B cell (primary cell): ENCODE data around the gene SCRN2. TPM values are rescaled to one million over a fixed set of nuclear protein-coding genes. Genes with fewer than 3 reads are reported as not detected.

ENCODE experiments used
- ATAC-seq: fragments of 200-7000 bp; cut with Tn5 transposase; one replicate; pipeline ENCODE4 v1.10.0; 2021; ENCODE audit warnings: low read depth, mild to moderate bottlenecking, moderate number of reproducible peaks, moderate library complexity
- CTCF ChIA-PET: fragments of 350-600 bp; sonication (Branson Sonifier 250); formaldehyde crosslinking; loops from one replicate; lab custom pipeline; 2021; ENCODE audit warnings: antibody characterized with exemption, inconsistent platforms; lab: Charles Lee
- POLR2A ChIA-PET: fragments of 350-600 bp; sonication (Branson Sonifier 250); formaldehyde crosslinking; loops from one replicate; lab custom pipeline; 2021; ENCODE audit warnings: antibody characterized with exemption; lab: Charles Lee
- DNase-seq: peaks from one replicate; pipeline ENCODE4 v3.0.0; 2013
- H2AFZ ChIP-seq: 2 replicates; pipeline ENCODE4 v1.6.1; 2012; ENCODE audit warnings: mild to moderate bottlenecking, low read depth, low read length; ENCODE audit not compliant: insufficient read depth, poor library complexity, severe bottlenecking
- H3K27ac ChIP-seq, 2 donors: 1 replicate in 1 of 2; 2 replicates in 1 of 2; pipeline ENCODE4 v1.5.1; 2012 to 2013; ENCODE audit warnings: low read length in 2 of 2, mild to moderate bottlenecking in 2 of 2, moderate library complexity in 1 of 2
- H3K27me3 ChIP-seq, 4 experiments: fragments of 200-600 bp in 1 of 4; sonication (generic) in 1 of 4; replicated peaks in 1 of 4; 1 replicate in 2 of 4; 2 replicates in 2 of 4; pipeline versions ENCODE4 v1.6.1 to v1.7.0; 2013 to 2016; ENCODE audit warnings: low read length in 3 of 4, mild to moderate bottlenecking in 2 of 4, mixed read lengths in 1 of 4, moderate library complexity in 1 of 4; ENCODE audit not compliant: insufficient read depth in 4 of 4, control insufficient read depth in 3 of 4; ENCODE audit errors: control extremely low read depth in 1 of 4
- H3K36me3 ChIP-seq, 2 experiments: replicated peaks in 1 of 2; 1 replicate in 1 of 2; 2 replicates in 1 of 2; pipeline versions ENCODE4 v1.6.1 to v1.7.1; 2013; ENCODE audit warnings: low read length in 1 of 2; ENCODE audit not compliant: insufficient read depth in 2 of 2, control insufficient read depth in 1 of 2; ENCODE audit errors: control extremely low read depth in 1 of 2, extremely low read depth in 1 of 2
- H3K4me1 ChIP-seq, 2 donors: fragments of 200-600 bp in 1 of 2; sonication (generic) in 1 of 2; 1 replicate in 1 of 2; 2 replicates in 1 of 2; pipeline versions ENCODE4 v1.5.1 to v1.6.1; 2013 to 2017; ENCODE audit warnings: low read length in 2 of 2; ENCODE audit not compliant: control insufficient read depth in 2 of 2, insufficient read depth in 2 of 2
- H3K4me2 ChIP-seq: replicated peaks from 2 replicates; pipeline ENCODE3; 2012; ENCODE audit warnings: mild to moderate bottlenecking, low read depth, low read length; ENCODE audit not compliant: poor library complexity, severe bottlenecking
- H3K4me3 ChIP-seq, 5 experiments: fragments of 200-600 bp in 1 of 5; sonication (generic) in 1 of 5; 1 replicate in 3 of 5; 2 replicates in 2 of 5; pipeline versions ENCODE4 v1.5.1 to v1.7.0; 2011 to 2016; ENCODE audit warnings: low read length in 4 of 5, mild to moderate bottlenecking in 4 of 5, low read depth in 2 of 5, control low read depth in 1 of 5, moderate library complexity in 1 of 5; ENCODE audit not compliant: insufficient read depth in 1 of 5; ENCODE audit errors: control extremely low read depth in 1 of 5, extremely low read depth in 1 of 5
- H3K79me2 ChIP-seq: fragments of 200-600 bp; sonication (generic); one replicate; pipeline ENCODE4 v1.6.0; 2016; ENCODE audit warnings: low read length; ENCODE audit not compliant: control insufficient read depth, insufficient read depth
- H3K9ac ChIP-seq: fragments of 200-600 bp; sonication (generic); 2 replicates; pipeline ENCODE4 v1.6.1; 2017; ENCODE audit warnings: mild to moderate bottlenecking, low read length, moderate library complexity
- H3K9me3 ChIP-seq, 3 donors: one replicate each; pipeline versions ENCODE4 v1.6.1 to v1.7.1; 2013; ENCODE audit warnings: low read length in 2 of 3; ENCODE audit not compliant: control insufficient read depth in 2 of 3, insufficient read depth in 1 of 3; ENCODE audit errors: control extremely low read depth in 1 of 3
- H4K20me1 ChIP-seq: 2 replicates; pipeline ENCODE4 v1.6.0; 2012; ENCODE audit warnings: mild to moderate bottlenecking, low read length; ENCODE audit not compliant: insufficient read depth, control insufficient read depth, poor library complexity, severe bottlenecking
- H3K27ac Mint-ChIP-seq: one replicate; pipeline ENCODE4 v1.8.0; 2021; ENCODE audit warnings: mixed read lengths
- H3K27me3 Mint-ChIP-seq: one replicate; pipeline ENCODE4 v1.8.0; 2021; ENCODE audit warnings: mixed read lengths
- H3K4me1 Mint-ChIP-seq: one replicate; pipeline ENCODE4 v1.8.0; 2021; ENCODE audit warnings: mixed read lengths
- H3K4me3 Mint-ChIP-seq: one replicate; pipeline ENCODE4 v1.8.0; 2021; ENCODE audit warnings: mixed read lengths
- H3K9me3 Mint-ChIP-seq: one replicate; pipeline ENCODE4 v1.8.0; 2022; ENCODE audit warnings: mixed read lengths; ENCODE audit not compliant: insufficient read depth
- CTCF ChIP-seq: fragments of 200-600 bp; IDR thresholded peaks from one replicate; pipeline ENCODE4 v1.8.0; 2022; ENCODE audit warnings: antibody characterized with exemption, mild to moderate bottlenecking
- EZH2 ChIP-seq: IDR thresholded peaks from 2 replicates; pipeline ENCODE4 v1.6.1; 2012; ENCODE audit warnings: borderline replicate concordance, low read depth, mild to moderate bottlenecking, moderate library complexity, low read length; ENCODE audit not compliant: insufficient read depth, poor library complexity, severe bottlenecking
- WGBS: methylation state at CpG from one replicate; pipeline ENCODE4 v1.1.5; 2013; ENCODE audit warnings: missing lambda C conversion rate; ENCODE audit not compliant: insufficient coverage; 5-methylcytosine and 5-hydroxymethylcytosine counted together
- intact Hi-C: fragments of 100-400 bp; cut with micrococcal nuclease; formaldehyde crosslinking; loops from one replicate; pipeline ENCODE4 v1.10.0; 2022
- polyA plus RNA-seq: library from polyadenylated mRNA; depleted of rRNA; stranded (reverse); fragments of >200 nt; gene quantifications from 2 replicates; pipeline ENCODE4 v1.2.3, GENCODE V29; 2012
- total RNA-seq, 2 donors: library from RNA; stranded (reverse); fragments of 120-200 nt in 1 of 2; gene quantifications; 1 replicate in 1 of 2; 2 replicates in 1 of 2; pipeline versions ENCODE4 v1.2.3 to v1.2.4, GENCODE V29; 2013 to 2022

Gene SCRN2
- total and polyA plus RNA-seq, 2 donors (not counting 1 experiment from before 2014, with no cell fraction given), result 47.8 to 71.9 TPM

- Histone ChIP-seq H3K27ac (no peak overlapping the region), H3K9ac (no peak overlapping the region), H3K27me3 (peaks cover 0 to 29% (median 5%) of the 10 kb centered on the region in 4 experiments), H2AFZ (no peak overlapping the region), H3K36me3 (no peaks in the 10 kb centered on the region), H4K20me1 (no peaks in the 10 kb centered on the region), H3K79me2 (no peaks in the 10 kb centered on the region), H3K4me3 (no peak overlapping the region), H3K4me1 (no peaks in the 10 kb centered on the region), H3K9me3 (peaks cover 0 to 2% (median 0%) of the 10 kb centered on the region in 3 donors), H3K4me2 (no peak overlapping the region)
- POLR2A ChIA-PET, result no interaction called here
- intact Hi-C loops, result no loop called here
- no peak for DNase-seq
- no peak for ATAC-seq
- no peak for TF ChIP-seq EZH2
- TF ChIP-seq CTCF, result no peak
- Mint-ChIP-seq H3K27me3 (peaks cover 50% of the 10 kb centered on the region), H3K4me1 (no peaks in the 10 kb centered on the region), H3K4me3 (no peak overlapping the region), H3K27ac (no peak overlapping the region), H3K9me3 (no peaks in the 10 kb centered on the region)
- 100% methylated on average over 1 of the region's 5 CpGs for WGBS
- CTCF ChIA-PET, result interaction anchor here (1.1 kb wide), 1 partner anchor 89 kb away, joined by 3 read pairs; no protein-coding TSS in a partner anchor
Observed at GRCh38 chr17:47860386-47860785, 19.3 kb upstream of the SCRN2 start.

GRCh38 chr17:47857551-47858455 is 16.7 kb upstream of the SCRN2 start:
- Histone ChIP-seq H3K36me3 (no peaks in the 10 kb centered on the region), H3K9ac (no peak overlapping the region), H4K20me1 (no peaks in the 10 kb centered on the region), H3K9me3 (peaks cover 0 to under 1% (median 0%) of the 10 kb centered on the region in 3 donors), H3K4me2 (no peak overlapping the region), H3K4me3 (no peak overlapping the region), H3K27ac (no peak overlapping the region), H2AFZ (no peak overlapping the region), H3K79me2 (no peaks in the 10 kb centered on the region), H3K4me1 (no peaks in the 10 kb centered on the region), H3K27me3 (peaks cover 0 to 51% (median 17%) of the 10 kb centered on the region in 4 experiments)
- CTCF ChIA-PET, result interaction anchor here (1.2 kb wide), 1 partner anchor 13 kb away, joined by 4 read pairs; no protein-coding TSS in a partner anchor
- peaks cover 66% of the 10 kb centered on the region for H3K27me3 Mint-ChIP-seq
- 55% methylated on average over 13 of the region's 16 CpGs for WGBS
- ATAC-seq (no peak), DNase-seq (no peak)
- no peaks in the 10 kb centered on the region for H3K9me3 Mint-ChIP-seq
- intact Hi-C loops, result no loop called here
- no peak overlapping the region for H3K4me3 Mint-ChIP-seq
- TF ChIP-seq CTCF (no peak), EZH2 (no peak)
- no peak overlapping the region for H3K27ac Mint-ChIP-seq
- POLR2A ChIA-PET, result no interaction called here
- peaks cover 2% of the 10 kb centered on the region for H3K4me1 Mint-ChIP-seq
